ENCODE data around the gene ZP2. TPM values are rescaled to one million over a fixed set of nuclear protein-coding genes. Genes with fewer than 3 reads are reported as not detected.

Gene ZP2
- not detected in 2 replicates for total RNA-seq

DNA sequence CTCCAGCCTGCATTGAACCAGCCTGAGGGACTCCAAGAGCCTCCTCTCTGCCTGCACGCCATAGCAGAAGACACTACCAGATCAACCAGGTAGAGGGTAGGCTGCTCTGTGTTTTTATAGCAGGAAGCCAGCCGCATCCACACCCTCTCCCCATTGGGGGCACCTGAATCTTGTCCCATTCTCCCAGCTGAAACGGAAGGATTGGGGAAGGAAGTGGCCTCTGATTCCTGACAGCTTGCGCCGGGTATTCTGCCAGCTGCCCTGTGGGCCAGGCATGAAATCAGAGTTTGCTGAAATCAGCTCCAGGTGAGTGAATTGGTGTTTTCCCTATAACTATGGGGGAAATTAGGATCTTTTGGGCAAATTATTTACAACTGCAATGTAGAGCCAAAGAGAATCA is at the start of gene ZP2:
ZP2 (minus strand) TSS at position 89 of the 400 bp plus-strand sequence; CDS start at position 62, 27 bp downstream.

DNA sequence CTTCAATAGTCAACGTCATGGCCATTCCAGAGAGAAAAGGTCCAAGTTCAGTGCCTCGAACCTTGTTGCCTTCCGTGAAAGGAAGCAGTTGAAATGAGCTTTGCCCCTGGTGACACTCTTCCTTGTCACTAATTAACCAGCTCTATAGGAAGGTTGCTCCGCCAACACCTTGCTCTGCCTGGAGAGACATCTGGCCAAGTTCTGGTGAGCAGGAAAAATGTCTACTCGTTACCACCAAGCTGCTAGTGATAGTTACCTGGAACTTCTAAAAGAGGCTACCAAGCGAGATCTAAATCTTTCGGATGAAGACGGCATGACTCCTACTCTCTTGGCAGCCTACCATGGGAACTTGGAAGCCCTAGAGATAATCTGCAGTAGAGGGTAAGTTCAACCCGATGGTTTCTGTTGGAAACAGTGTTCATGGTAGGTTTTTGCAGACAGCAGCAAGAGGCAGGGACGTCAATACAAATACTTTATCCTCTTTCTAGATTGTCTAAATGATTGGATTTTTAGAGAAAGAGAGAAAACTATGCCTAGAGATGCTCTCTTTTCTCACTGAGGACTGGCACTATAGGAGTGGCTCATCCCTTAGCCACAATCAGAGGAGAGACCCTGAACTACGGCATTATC is 22.3 kb upstream of the ZP2 start, which contains the start of gene ANKS4B:
ANKS4B (plus strand) TSS at position 179 of the 630 bp plus-strand sequence; CDS start at position 218, 39 bp downstream.

DNA sequence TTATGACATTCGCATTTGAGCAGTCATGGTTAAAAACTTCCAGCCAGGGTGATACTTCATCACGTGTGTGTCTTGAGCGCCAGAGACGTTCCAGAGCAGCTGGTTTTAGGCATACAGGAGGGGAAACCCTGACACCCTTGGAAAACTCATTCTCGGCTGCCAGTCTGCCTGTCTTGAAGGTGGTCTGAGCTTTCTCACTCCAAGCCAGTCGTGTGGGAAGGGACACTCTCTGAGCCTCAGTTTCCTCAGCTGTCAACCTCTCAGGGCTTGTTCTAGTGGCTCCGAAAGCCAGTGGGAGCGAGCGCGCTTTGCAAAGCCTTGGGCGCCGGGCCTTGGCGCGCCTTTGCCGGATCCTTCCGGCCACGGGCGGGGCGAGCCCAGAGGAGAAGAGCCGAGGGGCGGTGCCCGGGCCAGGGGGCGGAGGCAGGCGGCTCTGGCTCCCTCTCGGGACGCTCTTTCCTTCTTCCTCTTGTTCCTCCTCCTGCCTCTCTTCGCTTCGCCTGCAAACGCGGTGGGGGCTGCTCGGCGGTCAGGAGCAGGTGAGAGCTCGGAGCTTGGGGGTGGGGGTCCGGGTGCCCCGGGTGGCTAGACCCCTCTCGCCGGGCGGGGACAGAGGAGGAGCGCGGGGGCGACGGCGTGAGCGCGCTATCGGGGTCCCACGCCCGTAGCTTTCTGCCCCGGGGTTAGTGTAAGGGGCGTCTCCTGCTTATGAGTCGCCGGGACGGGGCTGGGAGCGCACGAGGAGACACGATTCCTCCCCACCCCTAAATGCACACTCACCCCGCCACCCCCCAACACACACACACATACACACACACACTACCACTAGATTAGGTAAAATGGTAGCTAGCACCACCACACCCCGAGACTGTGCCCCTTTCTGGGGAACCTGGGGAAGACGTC is 52.9 kb downstream of the ZP2 start, which contains the start of gene LDAF1:
LDAF1 (plus strand) TSS at position 467 of the 903 bp plus-strand sequence. CDS start 2,509 bp downstream, outside the sequence.

DNA sequence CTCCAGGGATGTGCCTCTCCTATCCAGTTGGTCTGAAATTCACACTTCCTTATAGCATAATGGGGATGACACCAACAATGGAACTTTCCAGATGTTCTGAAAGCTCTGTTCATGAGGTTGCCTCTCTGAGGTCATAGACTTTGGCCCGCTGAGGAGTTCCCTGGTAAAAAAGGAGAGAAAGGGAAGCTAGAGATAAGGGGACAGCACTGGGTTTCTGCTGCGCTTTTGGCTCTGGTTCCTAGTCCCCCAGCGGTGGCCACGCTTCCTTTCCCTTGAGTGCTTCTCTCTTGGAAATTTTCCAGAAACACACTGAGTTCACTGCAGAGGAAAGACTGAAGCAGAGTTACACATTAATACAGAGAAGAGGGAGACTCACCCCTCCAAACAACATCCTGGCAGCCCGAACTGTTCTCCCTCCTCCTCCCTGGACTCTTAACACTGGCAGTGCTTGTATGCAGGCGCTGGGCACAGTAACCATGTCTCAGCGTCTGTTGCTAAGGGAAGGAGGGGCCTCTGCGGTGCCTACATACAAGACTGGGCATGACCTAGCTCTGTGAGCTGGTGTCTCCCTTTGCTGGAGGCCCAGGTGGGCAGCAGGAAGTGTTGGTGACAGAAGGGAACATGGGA is 60.9 kb downstream of the ZP2 start, which contains the start of gene DNAH3:
DNAH3 (minus strand) TSS at position 472 of the 627 bp plus-strand sequence. CDS start 527 bp downstream, outside the sequence.

Other genes with a start within 250 kb of the ZP2 start
- gene DNAH3, start 60.7 kb downstream of the ZP2 start, total RNA-seq = not detected in 2 replicates
- 37.9 and 50.0 TPM in 2 replicates for gene LDAF1, start 52.9 kb downstream of the ZP2 start, total RNA-seq
- gene ANKS4B, start 22.1 kb upstream of the ZP2 start, total RNA-seq = not detected in 2 replicates
- 1.4 and 1.8 TPM in 2 replicates for gene CRYM, start 66.7 kb upstream of the ZP2 start, total RNA-seq